OCI-LY3 (cell line): Measurements from ENCODE around the gene SPATA6L.

ENCODE experiments used
- H2AFZ ChIP-seq: fragments of 200-600, 300-600 bp; shearing (Covaris generic); 2 replicates; pipeline ENCODE4 v1.6.0; 2014; ENCODE audit warnings: antibody characterized with exemption, low read depth, low read length
- H3K27ac ChIP-seq: fragments of 200-600, 300-600 bp; sonication (generic); 2 replicates; pipeline ENCODE4 v1.5.1; 2014; ENCODE audit warnings: mild to moderate bottlenecking, low read length, moderate library complexity, mixed read lengths
- H3K27me3 ChIP-seq: fragments of 200-600, 300-600 bp; sonication (generic); 2 replicates; pipeline ENCODE4 v1.6.1; 2014; ENCODE audit warnings: low read depth, low read length, mixed read lengths
- H3K36me3 ChIP-seq: fragments of 200-600, 300-600 bp; sonication (generic); replicated peaks from 2 replicates; pipeline ENCODE3; 2014; ENCODE audit warnings: low read depth, low read length, mixed read lengths
- H3K4me1 ChIP-seq: fragments of 300-600, 200-600 bp; sonication (generic); 2 replicates; pipeline ENCODE4 v1.6.1; 2014; ENCODE audit warnings: low read length, mixed read lengths
- H3K4me2 ChIP-seq: fragments of 200-600, 300-600 bp; sonication (generic); 2 replicates; pipeline ENCODE4 v1.6.1; 2014; ENCODE audit warnings: low read length, mixed read lengths
- H3K4me3 ChIP-seq: fragments of 300-600, 200-600 bp; sonication (generic); 2 replicates; pipeline ENCODE4 v1.5.1; 2014; ENCODE audit warnings: antibody characterized with exemption, mild to moderate bottlenecking, low read length, moderate library complexity
- H3K79me2 ChIP-seq: fragments of 300-600, 200-600 bp; shearing (Covaris generic); 2 replicates; pipeline ENCODE4 v1.6.1; 2014; ENCODE audit warnings: mild to moderate bottlenecking, low read length, mixed read lengths
- H3K9ac ChIP-seq: fragments of 300-600, 200-600 bp; shearing (Covaris generic); 2 replicates; pipeline ENCODE4 v1.6.0; 2014; ENCODE audit warnings: mild to moderate bottlenecking, low read length, moderate library complexity
- H3K9me3 ChIP-seq: fragments of 200-600, 300-600 bp; shearing (Covaris generic); 2 replicates; pipeline ENCODE4 v1.6.1; 2014; ENCODE audit warnings: low read length, mixed read lengths; ENCODE audit not compliant: insufficient read depth
- H4K20me1 ChIP-seq: fragments of 200-600, 300-600 bp; sonication (generic); 2 replicates; pipeline ENCODE4 v1.6.1; 2016; ENCODE audit warnings: low read length, mixed read lengths; ENCODE audit not compliant: insufficient read depth
- CTCF ChIP-seq: fragments of 200-600, 300-600 bp; sonication (generic); IDR thresholded peaks from 2 replicates; pipeline ENCODE4 v1.5.1; 2014; ENCODE audit warnings: antibody characterized with exemption, low read length, low read depth
- EZH2phosphoT487 ChIP-seq: fragments of 200-600 bp; shearing (Covaris generic); IDR thresholded peaks from 2 replicates; pipeline ENCODE4 v1.6.1; 2018; ENCODE audit warnings: antibody characterized with exemption, mixed run types, low read depth

The SPATA6L gene

GRCh38 chr9:4680750-4681149 lies 14.5 kb upstream of the SPATA6L start:
- Histone ChIP-seq H3K9me3 (no peaks in the 10 kb centered on the region), H3K4me1 (peaks cover 14% of the 10 kb centered on the region), H3K79me2 (peaks cover 36% of the 10 kb centered on the region), H4K20me1 (0 out of 2 replicates have a peak, but pooled peaks cover 5% of the 10 kb centered on the region), H2AFZ (no peak overlapping the region), H3K9ac (peak overlapping the region; percentile 95), H3K36me3 (peaks cover 8% of the 10 kb centered on the region), H3K27me3 (no peaks in the 10 kb centered on the region), H3K4me2 (peak overlapping the region; percentile 96), H3K27ac (no peak overlapping the region), H3K4me3 (peak overlapping the region; percentile 93)
- TF ChIP-seq CTCF, result no peak

GRCh38 chr9:4680173-4680525 lies 13.9 kb upstream of the SPATA6L start:
- peak overlapping the region; percentile 96 for H3K4me2 ChIP-seq
- H2AFZ ChIP-seq, result peak overlapping the region; percentile 32; the same call in 1 of the 2 replicates
- no peaks in the 10 kb centered on the region for H3K9me3 ChIP-seq
- H3K27ac ChIP-seq, result peak overlapping the region; percentile 59
- H3K36me3 ChIP-seq, result peaks cover 4% of the 10 kb centered on the region
- TF ChIP-seq CTCF (no peak), EZH2phosphoT487 (no peak)
- H3K4me3 ChIP-seq, result peak overlapping the region; percentile 93
- peaks cover 36% of the 10 kb centered on the region for H3K79me2 ChIP-seq
- H4K20me1 ChIP-seq, result 0 out of 2 replicates have a peak, but pooled peaks cover 5% of the 10 kb centered on the region
- H3K9ac ChIP-seq, result peak overlapping the region; percentile 95
- no peaks in the 10 kb centered on the region for H3K27me3 ChIP-seq
- peaks cover 14% of the 10 kb centered on the region for H3K4me1 ChIP-seq

- TF ChIP-seq EZH2phosphoT487 (no peak), CTCF (peak; percentile 33)
Measured at GRCh38 chr9:4679268-4680172, 13.2 kb upstream of the SPATA6L start, which contains the start of gene CDC37L1. CDC37L1 (plus strand) TSS chr9:4679569; CDS start chr9:4679768, 199 bp downstream.

GRCh38 chr9:4678679-4679267 lies 12.5 kb upstream of the SPATA6L start:
- peaks cover 34% of the 10 kb centered on the region for H3K79me2 ChIP-seq
- H3K9ac ChIP-seq, result peak overlapping the region; percentile 95
- H3K4me1 ChIP-seq, result peaks cover 14% of the 10 kb centered on the region
- H3K9me3 ChIP-seq, result no peaks in the 10 kb centered on the region
- TF ChIP-seq CTCF, result no peak
- no peak for TF ChIP-seq EZH2phosphoT487
- 0 out of 2 replicates have a peak, but pooled peaks cover 5% of the 10 kb centered on the region for H4K20me1 ChIP-seq
- H3K4me2 ChIP-seq, result peak overlapping the region; percentile 77
- H2AFZ ChIP-seq, result peak overlapping the region; percentile 72
- peak overlapping the region; percentile 82 for H3K27ac ChIP-seq
- H3K4me3 ChIP-seq, result peak overlapping the region; percentile 93
- no peaks in the 10 kb centered on the region for H3K27me3 ChIP-seq
- H3K36me3 ChIP-seq, result no peaks in the 10 kb centered on the region

More at GRCh38 chr9:4679268-4680172, 13.2 kb upstream of the SPATA6L start, which contains the start of gene CDC37L1:
- H3K9me3 ChIP-seq, result no peaks in the 10 kb centered on the region
- H3K4me1 ChIP-seq, result peaks cover 14% of the 10 kb centered on the region
- H3K9ac ChIP-seq, result peak within 1 kb of the TSS; percentile 95
- H2AFZ ChIP-seq, result peak within 1 kb of the TSS; percentile 72
- peak within 1 kb of the TSS; percentile 93 for H3K4me3 ChIP-seq
- peak within 1 kb of the TSS; percentile 96 for H3K4me2 ChIP-seq
- peaks cover 36% of the 10 kb centered on the region for H3K79me2 ChIP-seq
- no peaks in the 10 kb centered on the region for H3K36me3 ChIP-seq
- peak within 1 kb of the TSS; percentile 82 for H3K27ac ChIP-seq
- 0 out of 2 replicates have a peak, but pooled peaks cover 5% of the 10 kb centered on the region for H4K20me1 ChIP-seq
- H3K27me3 ChIP-seq, result no peaks in the 10 kb centered on the region
